Inflammatory macrophage (primary cell): ENCODE measurements around the gene IFITM5.

ENCODE experiments used
- DNase-seq, 2 donors: peaks; one replicate each; pipeline ENCODE4 v3.0.0-alpha.2; 2020 to 2022

The IFITM5 gene

DNA sequence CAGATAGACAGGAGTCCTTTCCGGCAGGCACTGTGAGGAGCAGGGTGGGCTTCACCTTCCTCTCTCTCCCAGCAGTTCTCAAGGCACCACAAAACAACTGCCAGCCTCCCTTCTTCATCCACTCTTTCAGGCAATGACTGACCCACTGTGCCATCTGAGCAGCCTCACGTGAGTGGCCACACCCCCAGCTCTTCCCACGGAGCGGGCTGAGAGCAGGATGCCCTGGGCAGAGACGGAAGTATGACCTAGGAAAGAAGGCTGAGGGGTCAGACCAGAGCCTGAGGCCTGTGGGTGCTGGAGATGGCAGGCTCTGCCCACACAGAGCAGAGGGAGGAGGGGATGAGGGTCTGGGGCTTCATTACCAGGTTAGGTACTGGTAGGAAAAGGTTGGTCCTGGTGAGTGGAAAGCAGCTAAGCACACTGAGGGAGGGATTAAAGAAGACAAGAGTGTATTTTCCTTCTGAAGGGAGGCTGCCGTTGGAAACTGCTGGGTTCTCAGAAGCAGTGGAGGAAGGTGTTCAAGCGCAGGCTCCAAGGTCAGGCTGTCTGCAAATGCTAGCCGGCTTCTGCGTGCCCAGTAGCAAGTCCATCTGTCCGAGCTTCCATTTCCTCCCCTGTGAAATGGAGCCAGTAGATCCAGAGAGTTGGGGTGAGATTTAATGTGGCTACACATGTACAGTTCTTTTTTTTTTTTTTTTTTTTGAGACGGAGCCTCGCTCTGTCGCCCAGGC lies 16.5 kb downstream of the IFITM5 start:
- no peak for DNase-seq

DNA sequence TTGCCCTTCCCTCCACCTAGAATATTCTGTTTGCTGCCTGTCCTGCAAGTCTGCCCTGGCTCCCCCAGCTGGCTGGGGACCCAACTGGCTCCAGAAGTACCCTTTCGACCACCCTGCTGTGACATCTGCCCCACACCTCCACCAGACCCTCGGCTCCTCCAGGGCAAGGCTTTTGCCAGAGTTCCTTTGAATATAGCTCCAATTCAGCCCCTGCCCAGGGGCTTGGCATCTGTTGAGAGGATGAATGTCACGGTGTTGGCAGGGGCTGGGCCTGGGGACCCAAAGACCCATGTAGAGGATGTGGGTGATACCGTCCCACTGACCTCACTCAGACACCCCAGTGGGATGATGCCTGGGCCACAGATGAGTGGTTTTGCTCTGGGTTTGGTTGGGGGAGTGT lies 17.2 kb downstream of the IFITM5 start:
- no peak for DNase-seq

DNA sequence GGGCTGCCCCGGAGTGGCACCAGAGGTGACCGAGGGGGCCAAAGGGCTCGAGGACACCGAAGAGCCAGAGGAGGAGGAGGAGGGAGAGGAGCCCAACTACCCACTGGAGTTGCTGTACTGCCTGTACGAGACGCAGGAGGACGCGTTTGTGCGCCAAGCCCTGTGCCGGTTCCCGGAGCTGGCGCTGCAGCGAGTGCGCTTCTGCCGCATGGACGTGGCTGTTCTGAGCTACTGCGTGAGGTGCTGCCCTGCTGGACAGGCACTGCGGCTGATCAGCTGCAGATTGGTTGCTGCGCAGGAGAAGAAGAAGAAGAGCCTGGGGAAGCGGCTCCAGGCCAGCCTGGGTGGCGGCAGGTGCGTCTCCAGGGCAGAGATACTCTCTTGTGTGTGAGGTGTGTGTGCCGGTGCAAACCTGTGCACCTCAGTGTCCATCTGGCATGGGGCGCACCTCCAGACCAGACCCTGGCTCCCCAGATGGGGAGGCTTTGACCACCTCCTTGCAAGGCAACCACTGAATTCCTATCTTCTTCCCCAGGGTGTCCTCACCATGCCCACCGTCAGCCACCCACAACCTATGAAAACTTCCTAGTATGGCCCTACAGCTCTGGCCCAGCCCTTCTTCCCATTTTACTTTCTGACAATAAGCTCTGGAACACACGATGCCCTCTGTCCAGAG lies 17.7 kb downstream of the IFITM5 start:
- DNase-seq = no peak

DNA sequence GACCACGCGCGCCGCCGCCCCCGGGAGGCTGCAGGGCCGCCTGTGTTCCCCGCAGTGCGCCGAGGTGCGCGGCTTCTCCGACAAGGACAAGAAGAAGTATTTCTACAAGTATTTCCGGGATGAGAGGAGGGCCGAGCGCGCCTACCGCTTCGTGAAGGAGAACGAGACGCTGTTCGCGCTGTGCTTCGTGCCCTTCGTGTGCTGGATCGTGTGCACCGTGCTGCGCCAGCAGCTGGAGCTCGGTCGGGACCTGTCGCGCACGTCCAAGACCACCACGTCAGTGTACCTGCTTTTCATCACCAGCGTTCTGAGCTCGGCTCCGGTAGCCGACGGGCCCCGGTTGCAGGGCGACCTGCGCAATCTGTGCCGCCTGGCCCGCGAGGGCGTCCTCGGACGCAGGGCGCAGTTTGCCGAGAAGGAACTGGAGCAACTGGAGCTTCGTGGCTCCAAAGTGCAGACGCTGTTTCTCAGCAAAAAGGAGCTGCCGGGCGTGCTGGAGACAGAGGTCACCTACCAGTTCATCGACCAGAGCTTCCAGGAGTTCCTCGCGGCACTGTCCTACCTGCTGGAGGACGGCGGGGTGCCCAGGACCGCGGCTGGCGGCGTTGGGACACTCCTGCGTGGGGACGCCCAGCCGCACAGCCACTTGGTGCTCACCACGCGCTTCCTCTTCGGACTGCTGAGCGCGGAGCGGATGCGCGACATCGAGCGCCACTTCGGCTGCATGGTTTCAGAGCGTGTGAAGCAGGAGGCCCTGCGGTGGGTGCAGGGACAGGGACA lies 18.4 kb downstream of the IFITM5 start:
- DNase-seq = peak; percentile 24 to 25

DNA sequence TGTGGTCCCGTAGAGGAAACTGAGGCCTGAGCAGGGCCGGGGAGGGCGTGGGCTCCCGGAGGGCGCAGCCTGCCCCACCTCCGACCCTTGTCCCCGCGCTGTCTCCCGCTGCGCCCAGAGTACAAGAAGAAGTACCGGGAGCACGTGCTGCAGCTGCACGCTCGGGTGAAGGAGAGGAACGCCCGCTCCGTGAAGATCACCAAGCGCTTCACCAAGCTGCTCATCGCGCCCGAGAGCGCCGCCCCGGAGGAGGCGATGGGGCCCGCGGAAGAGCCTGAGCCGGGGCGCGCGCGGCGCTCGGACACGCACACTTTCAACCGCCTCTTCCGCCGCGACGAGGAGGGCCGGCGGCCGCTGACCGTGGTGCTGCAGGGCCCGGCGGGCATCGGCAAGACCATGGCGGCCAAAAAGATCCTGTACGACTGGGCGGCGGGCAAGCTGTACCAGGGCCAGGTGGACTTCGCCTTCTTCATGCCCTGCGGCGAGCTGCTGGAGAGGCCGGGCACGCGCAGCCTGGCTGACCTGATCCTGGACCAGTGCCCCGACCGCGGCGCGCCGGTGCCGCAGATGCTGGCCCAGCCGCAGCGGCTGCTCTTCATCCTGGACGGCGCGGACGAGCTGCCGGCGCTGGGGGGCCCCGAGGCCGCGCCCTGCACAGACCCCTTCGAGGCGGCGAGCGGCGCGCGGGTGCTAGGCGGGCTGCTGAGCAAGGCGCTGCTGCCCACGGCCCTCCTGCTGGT lies 19.2 kb downstream of the IFITM5 start:
- DNase-seq = peak; percentile 17 to 43

DNA sequence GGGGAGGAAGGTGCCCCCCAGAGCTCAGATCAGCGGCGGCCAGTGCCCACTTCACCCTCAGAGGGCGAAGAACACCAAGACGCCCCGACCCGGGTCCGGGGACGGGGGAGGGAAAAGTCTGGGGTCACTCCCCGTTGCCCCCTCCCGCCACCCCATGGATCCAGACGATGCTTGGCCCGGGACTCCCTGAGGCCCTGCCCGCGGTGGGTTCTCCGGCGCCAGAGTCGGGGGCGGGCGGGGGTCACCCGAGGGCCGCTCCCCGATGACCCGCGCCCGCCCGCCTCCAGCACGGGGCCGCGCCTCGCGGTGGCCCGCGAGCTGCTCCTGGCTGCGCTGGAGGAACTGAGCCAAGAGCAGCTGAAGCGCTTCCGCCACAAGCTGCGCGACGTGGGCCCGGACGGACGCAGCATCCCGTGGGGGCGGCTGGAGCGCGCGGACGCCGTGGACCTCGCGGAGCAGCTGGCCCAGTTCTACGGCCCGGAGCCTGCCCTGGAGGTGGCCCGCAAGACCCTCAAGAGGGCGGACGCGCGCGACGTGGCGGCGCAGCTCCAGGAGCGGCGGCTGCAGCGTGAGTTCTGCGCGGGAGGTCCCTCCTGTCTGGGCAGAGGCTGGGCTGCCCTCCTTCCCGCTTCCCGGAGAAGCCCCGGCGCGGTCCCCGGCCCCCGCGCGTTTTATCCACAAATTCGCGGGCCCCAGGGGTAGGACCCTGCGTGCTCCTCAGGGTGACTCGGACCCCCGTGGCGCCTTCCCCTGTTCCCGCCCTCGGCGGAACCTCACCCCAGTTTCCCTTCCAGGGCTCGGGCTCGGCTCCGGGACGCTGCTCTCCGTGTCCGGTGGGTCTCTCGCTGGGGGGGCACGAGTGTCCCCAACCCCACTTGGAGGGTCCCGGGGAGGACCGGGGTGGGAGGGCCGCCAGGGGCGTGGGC lies 20.0 kb downstream of the IFITM5 start:
- peak in 1 of 2 donors; percentile 22 for DNase-seq

DNA sequence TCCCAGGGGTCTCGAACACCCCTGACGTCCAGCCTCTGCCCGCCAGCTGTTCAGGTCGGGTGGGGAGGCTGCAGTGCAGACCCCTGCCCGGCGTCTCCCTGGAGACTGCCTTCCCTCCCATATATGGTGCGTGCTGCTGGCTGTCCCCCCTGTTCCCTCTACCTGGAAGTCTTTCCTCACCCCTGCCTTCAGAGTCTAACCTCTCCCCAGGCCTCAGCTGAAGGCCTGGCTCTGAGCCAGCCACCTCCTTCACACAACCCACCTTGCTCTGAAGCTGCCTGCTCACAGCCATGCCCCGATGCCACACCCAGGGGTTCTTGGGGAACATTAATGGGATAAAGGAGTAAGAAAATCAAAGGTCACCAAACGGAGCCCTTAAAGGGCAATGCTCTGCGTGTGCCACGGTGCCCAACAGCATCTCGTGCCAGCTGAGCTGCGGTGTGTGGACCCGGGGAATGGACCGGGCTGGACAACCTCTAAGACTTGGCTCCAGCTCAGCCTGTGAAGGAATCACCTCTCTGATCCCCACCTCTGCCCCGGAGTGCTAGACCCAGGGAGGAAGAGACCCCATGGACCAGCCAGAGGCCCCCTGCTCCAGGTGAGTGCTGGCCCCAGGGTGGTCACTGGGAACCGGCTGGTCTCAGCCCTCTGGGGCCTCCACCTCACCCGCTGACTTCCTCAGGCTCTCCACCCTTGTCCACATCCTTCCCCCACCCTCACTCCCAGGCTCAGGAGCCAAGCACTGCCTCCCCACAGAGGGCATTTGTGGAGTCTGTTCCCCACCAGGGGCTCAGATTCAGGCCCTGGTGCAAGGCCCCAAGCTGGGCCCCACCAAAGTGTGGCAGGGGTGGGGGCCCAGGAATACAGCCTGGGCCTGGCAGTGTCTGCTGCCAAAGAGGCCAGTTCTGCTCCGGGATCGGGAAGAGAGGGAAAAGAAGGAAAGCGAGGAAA lies 21.1 kb downstream of the IFITM5 start, which contains the start of gene NLRP6:
Gene NLRP6 (plus strand): TSS at position 407 of the 951 bp plus-strand sequence. CDS start 163 bp downstream, at position 570.
- DNase-seq = no peak

DNA sequence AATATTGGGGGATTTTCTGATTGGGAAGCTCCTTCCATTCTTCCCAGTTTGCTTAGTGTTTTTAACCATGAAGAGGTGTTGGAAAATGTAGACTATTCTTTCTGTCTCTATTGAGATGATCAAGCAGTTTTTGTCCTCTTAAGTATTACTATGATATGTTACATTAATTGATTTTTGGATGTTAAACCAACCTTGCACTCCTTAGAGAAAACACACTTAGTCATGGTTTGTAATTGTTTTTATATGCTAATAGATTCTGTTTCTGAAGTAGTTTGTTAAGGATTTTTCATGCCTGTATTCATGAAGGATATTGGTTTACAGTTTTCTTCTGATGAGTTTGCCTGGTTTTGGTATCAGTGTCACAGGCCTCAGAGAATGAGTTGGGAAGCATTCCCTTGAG lies 23.1 kb downstream of the IFITM5 start:
- no peak for DNase-seq

DNA sequence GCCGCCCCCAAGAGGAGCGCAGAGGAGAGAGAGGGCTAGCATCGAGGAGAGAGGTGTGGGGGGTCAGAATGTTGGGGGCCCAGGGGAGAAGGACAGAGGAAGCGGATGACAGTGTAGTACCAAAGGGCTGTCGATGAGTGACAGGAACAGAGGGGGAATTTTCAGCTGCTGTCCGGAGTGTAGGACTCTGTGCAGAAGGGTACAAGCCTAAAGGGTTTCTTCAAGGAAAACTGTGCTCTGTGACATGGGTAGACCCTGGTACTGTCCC lies 26.5 kb downstream of the IFITM5 start:
- DNase-seq = no peak

DNA sequence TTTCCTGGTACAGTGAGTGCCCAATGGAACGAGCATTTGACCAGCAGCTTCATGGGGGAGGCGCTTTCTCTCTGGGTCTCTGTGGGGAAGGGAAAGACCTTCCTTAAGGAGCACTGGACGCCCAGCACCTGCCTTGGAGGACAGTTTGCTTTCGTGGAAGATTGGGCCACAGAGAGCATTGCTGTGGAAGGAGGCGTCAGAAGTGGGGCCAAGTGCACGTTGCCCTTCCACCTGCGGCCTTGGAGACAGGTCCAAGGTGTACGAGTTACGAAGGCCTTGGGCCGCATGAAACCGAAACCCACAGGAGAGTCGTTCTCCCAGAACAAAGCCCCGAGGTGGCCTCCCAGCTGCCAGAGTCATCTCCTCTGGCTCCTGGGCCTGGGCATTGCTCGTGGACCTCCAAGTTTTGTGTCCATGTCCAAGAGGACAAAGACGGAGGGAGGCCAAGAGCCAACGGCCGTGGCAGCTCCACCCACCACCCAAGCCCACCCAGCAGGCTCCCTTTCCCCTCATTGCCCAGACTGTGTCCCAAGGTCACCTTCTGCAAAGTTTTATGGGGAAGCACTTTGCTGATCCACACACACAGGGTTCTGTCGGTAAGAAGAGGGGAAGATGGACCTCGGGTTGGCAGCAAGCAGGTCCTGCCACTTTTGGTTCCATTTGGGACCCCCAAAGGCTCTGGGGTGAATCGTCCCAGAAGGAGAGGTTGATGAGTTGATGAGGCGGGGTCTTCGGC lies 27.0 kb downstream of the IFITM5 start:
- DNase-seq = no peak

DNA sequence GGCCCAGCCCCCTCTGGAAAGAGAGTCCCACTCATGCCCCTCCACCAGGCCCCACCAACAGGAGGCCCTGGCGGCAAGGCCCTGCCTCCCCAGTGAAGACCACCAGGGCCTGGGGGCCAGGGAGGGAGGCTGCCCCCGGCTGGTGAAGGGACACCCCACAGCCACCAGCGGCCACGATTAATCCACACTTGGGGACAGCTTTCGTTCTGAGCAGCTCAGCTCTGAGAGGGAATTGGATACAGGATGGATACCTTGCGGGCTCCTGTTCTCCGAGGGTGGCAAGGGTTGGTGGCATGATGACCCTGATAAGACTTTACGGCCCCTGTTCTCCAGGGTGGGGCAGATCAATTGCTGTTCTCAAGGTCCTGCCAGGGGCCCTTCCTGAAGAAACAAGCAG lies 28.0 kb downstream of the IFITM5 start:
- DNase-seq = no peak

DNA sequence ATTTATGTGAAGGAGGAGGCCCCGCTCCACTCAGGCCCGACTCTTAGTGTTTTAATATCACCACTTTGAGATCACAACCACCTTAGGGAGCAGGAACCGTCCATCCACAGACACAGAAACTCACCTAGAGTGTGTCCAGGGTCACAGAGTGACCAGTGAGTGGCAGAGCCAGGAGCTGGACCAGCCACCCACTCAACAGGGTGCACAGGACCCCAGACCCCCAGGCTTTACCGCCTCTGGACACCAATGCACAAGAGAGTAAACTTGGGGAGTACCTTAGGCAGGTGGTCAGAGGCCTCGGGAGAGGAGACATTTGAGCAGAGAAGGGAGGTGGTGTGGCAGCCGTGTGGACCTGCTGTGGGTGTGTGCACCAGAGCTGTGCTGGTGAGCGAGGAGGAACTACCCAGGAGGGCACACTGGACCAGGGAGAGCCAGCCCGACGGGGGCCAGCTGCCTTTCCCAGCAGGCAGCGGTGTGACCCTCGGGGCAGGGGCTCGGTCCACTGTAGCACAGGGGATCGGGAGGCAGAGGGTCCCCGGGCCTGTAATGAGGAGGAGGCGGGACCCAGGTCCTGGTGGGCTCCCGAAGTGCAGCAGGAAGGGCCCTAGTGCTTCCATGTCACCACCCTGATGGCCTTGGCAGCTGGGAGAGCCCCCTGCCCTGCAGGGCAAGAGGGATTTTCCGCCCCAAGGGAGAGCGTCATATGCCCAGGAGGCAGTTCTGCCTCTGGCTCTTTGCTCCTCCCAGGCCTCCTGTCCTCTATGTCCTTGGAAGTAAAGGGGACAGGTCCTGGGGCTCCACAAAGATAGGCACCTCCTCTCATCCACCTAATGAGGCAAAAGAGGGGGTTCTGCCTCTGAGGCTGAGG lies 28.6 kb downstream of the IFITM5 start:
- no peak for DNase-seq

DNA sequence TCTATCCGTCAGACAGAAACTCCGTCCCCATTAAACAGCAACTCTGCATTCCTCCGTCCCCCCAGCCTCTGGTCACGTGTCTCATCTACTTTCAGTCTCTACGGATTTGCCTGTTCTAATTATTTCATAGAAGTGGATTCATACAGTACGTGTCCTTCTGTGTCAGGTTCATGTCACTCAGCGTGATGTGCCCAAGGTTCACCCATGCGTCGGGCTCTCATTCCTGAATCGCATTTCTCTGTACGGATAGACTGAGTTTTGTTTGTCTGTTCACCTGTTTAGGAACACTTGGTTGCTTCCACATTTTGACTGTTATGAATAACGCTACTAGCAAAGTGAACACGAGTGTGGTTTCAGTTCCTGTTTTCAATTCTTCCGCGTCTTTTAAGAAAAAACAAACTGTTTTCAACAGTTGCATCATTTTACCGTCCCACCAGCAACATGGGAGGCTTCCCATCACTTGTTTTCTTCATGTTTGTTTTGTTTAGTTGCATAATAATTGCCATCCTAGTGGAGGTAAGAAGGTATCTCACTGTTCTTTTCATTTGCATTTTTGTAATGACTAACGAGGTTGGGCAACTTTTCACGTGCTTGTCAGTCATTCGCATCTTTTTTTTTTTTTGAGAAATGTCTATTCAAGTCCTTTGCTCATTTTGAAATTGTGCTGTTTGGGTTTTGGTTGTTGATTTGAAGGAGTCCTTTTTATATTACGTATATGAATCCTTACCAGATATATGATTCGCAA lies 30.0 kb downstream of the IFITM5 start:
- peak; percentile 91 to 97 for DNase-seq

DNA sequence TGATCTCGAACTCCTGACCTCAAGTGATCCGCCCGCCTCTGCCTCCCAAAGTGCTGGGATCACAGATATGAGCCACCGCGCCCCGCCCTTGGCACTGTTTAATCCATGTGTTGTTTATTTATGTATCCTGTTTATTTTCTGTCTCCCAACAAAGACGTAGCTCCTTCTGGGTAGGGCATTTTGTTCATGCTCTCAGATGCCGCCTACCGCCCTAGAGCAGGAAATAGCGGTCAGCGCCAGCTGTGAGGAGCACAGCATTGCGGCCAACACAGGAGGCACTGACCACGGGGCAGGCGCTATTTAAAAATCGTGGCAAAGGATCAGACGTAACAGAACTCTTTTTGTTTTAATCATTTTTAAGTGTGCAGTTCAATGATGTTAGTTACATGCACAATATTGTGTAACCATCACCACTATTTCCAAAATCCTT lies 30.6 kb downstream of the IFITM5 start:
- DNase-seq = peak; percentile 89 to 90

DNA sequence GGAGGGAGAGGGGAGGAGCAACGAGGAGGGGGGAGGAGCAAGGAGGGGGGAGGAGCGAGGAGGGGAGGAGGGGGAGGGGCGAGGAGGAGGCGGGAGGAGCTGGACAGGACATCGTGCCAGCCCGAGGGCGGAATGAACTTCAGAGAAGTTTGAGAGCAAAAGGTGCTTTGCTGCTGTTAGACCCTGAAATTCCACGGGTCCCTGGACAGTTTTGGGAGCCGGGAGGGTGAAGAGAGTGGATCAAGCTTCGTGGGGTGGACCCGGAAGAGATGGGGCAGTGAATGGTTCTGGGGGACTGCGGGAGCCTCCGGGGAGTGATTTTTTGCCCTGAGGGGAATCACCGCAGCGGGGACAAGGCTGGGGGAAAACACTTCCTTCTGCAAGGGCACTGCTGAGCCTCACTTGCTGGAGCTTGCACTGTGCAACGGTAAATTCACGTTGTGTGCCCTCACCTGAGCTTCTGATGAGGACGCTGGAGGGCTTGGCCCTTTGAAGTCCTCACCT lies 31.8 kb downstream of the IFITM5 start:
- DNase-seq = peak; percentile 67 to 70

DNA sequence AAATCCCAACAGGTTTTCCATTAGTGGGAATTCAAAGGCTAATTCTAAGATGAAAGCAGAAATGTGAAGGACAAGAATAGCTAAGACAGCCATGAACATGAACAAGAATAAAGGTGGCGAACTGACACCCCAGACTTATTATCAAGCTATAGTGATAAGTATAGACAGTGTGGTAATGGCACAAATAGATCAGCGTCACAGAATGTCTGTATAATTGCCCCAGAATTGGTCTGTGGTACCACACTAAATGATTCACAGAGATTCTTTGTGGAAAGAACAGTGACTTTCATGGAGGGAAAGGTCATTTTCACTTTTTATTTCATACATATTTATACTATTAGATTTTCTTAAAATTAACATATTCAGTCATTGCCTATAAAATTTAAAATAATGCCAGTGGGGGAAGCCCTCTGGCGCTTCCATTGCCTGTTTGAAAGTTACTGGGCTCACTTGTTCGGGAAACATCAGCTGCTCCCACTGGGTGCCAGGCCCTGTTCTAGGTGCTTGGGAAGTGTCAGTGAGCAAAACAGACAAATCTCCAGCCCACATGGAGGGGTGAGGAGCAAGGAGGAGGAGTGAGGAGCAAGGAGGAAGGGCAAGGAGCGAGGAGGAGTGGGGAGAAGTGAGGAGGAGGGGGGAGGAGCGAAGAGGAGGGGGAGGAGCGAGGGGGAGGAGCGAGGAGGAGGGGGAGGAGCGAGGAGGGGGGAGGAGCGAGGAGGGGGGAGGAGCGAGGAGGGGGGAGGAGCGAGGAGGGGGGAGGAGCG lies 32.5 kb downstream of the IFITM5 start:
- peak; percentile 26 to 30 for DNase-seq

DNA sequence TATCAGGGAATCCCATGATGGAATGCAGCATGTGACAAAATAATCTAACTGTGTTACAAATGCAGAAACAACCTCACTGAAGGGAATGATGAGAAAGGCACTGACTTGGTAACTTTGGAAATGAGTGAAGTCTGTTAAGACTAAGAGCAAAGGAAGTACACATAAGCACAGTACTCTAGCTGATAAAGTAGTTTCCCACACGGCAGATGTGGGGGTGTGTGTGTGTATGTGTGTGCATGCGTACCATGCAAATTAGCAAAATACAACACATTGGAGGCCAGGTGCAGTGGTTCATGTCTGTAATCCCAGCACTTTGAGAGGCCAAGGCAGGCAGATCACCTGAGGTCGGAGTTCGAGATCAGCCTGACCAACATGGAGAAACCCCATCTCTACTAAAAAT lies 37.7 kb downstream of the IFITM5 start:
- no peak for DNase-seq
